PC-9 (cell line): ENCODE results near the gene RBFOX1. TPM values are rescaled to one million over a fixed set of nuclear protein-coding genes. Genes with fewer than 3 reads are reported as not detected.

Source experiments
- BruUV-seq: library from RNA; stranded (reverse); fragments of 400-500 nt; replicated peaks from 2 replicates; lab custom pipeline; 2021; lab: Mats Ljungman, UMichigan
- CTCF ChIA-PET: fragments of 300-600 bp; sonication (Branson Sonifier 250); formaldehyde crosslinking; loops from one replicate; lab custom pipeline; 2022; ENCODE audit warnings: antibody characterized with exemption; lab: Charles Lee
- POLR2A ChIA-PET: fragments of 300-600 bp; sonication (Branson Sonifier 250); formaldehyde crosslinking; loops from one replicate; lab custom pipeline; 2022; ENCODE audit warnings: antibody characterized with exemption; ENCODE audit not compliant: unreplicated experiment; lab: Charles Lee
- DNase-seq, 2 experiments: peaks; one replicate each; pipeline versions ENCODE4 v3.0.0 to v3.0.0-alpha.2; 2015 to 2022; ENCODE audit warnings: mixed read lengths in 1 of 2
- H2AFZ ChIP-seq: fragments of 200-600 bp; sonication (generic); 2 replicates; pipeline ENCODE4 v1.8.1; 2017; ENCODE audit warnings: antibody characterized with exemption
- H3F3A ChIP-seq: fragments of 200-600 bp; sonication (generic); 2 replicates; pipeline ENCODE4 v1.8.1; 2017; ENCODE audit warnings: antibody characterized with exemption, mild to moderate bottlenecking, low read depth; ENCODE audit not compliant: insufficient read depth
- H3K27ac ChIP-seq: fragments of 200-600 bp; sonication (generic); 2 replicates; pipeline ENCODE4 v1.6.1; 2016; ENCODE audit warnings: mixed run types
- H3K27me3 ChIP-seq: fragments of 200-600 bp; sonication (generic); 2 replicates; pipeline ENCODE4 v1.6.1; 2016; ENCODE audit warnings: low read depth, mixed run types; ENCODE audit not compliant: insufficient read depth
- H3K36me3 ChIP-seq: fragments of 200-600 bp; sonication (generic); 2 replicates; pipeline ENCODE4 v1.6.1; 2016; ENCODE audit warnings: low read depth, mixed run types
- H3K4me1 ChIP-seq: fragments of 200-600 bp; sonication (generic); replicated peaks from 2 replicates; pipeline ENCODE4 v1.6.1; 2016; ENCODE audit warnings: mixed run types; ENCODE audit not compliant: insufficient read depth
- H3K4me2 ChIP-seq: fragments of 200-600 bp; sonication (generic); 2 replicates; pipeline ENCODE4 v1.6.1; 2017; ENCODE audit warnings: mixed run types
- H3K4me3 ChIP-seq: fragments of 200-600 bp; sonication (generic); 2 replicates; pipeline ENCODE4 v1.6.1; 2016; ENCODE audit warnings: mixed run types
- H3K79me2 ChIP-seq: fragments of 200-600 bp; sonication (generic); 2 replicates; pipeline ENCODE4 v1.6.1; 2017; ENCODE audit warnings: low read depth, mixed run types
- H3K9me2 ChIP-seq: fragments of 200-600 bp; sonication (generic); 2 replicates; pipeline ENCODE4 v1.8.1; 2017; ENCODE audit warnings: mild to moderate bottlenecking; ENCODE audit not compliant: insufficient read depth
- H3K9me3 ChIP-seq: fragments of 200-600 bp; sonication (generic); 2 replicates; pipeline ENCODE4 v1.8.1; 2016; ENCODE audit warnings: low read depth; ENCODE audit not compliant: insufficient read depth
- H4K20me1 ChIP-seq: fragments of 200-600 bp; sonication (generic); 2 replicates; pipeline ENCODE4 v1.8.1; 2017; ENCODE audit not compliant: insufficient read depth
- CTCF ChIP-seq: fragments of 200-600 bp; sonication (generic); conservative IDR thresholded peaks from 2 replicates; pipeline ENCODE4 v1.6.1; 2017; ENCODE audit warnings: mixed run types, antibody characterized with exemption, mild to moderate bottlenecking, moderate library complexity
- EZH2 ChIP-seq: fragments of 200-600 bp; sonication (generic); IDR thresholded peaks from 2 replicates; pipeline ENCODE4 v1.8.0; 2017; ENCODE audit warnings: antibody characterized with exemption, low read depth
- intact Hi-C: fragments of 100-400 bp; cut with micrococcal nuclease; formaldehyde crosslinking; loops from one replicate; pipeline ENCODE4 v1.10.0; 2022; ENCODE audit not compliant: unreplicated experiment
- total RNA-seq: library from RNA; stranded (reverse); gene quantifications from 2 replicates; pipeline ENCODE4 v1.2.3, GENCODE V29; 2021

The RBFOX1 gene
- total RNA-seq, 1 experiment from 2014 or later = not detected

GRCh38 chr16:7742626-7743025 is 410.0 kb downstream of the RBFOX1 start:
- Histone ChIP-seq H3K27me3 (no peaks in the 10 kb centered on the region; the same call in 1 of the 2 replicates), H3K9me3 (no peaks in the 10 kb centered on the region), H3K4me2 (no peak overlapping the region), H3K4me3 (no peak overlapping the region), H2AFZ (no peak overlapping the region), H3F3A (no peaks in the 10 kb centered on the region), H3K4me1 (no peaks in the 10 kb centered on the region), H3K36me3 (no peaks in the 10 kb centered on the region), H4K20me1 (no peaks in the 10 kb centered on the region), H3K9me2 (no peaks in the 10 kb centered on the region), H3K79me2 (no peaks in the 10 kb centered on the region), H3K27ac (no peak overlapping the region)
- ChIA-PET POLR2A (no interaction called here), CTCF (no interaction called here)
- BruUV-seq = no TSS peak
- no peak for TF ChIP-seq EZH2
- TF ChIP-seq CTCF = no peak
- intact Hi-C loops = no loop called here
- no peak for DNase-seq

- Histone ChIP-seq H3K9me2 (no peaks in the 10 kb centered on the region; the same call in 1 of the 2 replicates), H3K4me1 (no peaks in the 10 kb centered on the region), H3K4me2 (no peak overlapping the region), H3K9me3 (no peaks in the 10 kb centered on the region), H3K4me3 (no peak overlapping the region), H3K36me3 (no peaks in the 10 kb centered on the region), H2AFZ (no peak overlapping the region), H3K79me2 (no peaks in the 10 kb centered on the region), H4K20me1 (0 out of 2 replicates have a peak, but pooled peaks cover 2% of the 10 kb centered on the region), H3F3A (no peaks in the 10 kb centered on the region), H3K27ac (no peak overlapping the region), H3K27me3 (no peaks in the 10 kb centered on the region; the same call in 1 of the 2 replicates)
- DNase-seq = no peak
- intact Hi-C loops = no loop called here
- BruUV-seq = no TSS peak
- TF ChIP-seq EZH2 (no peak), CTCF (no peak)
- ChIA-PET CTCF (no interaction called here), POLR2A (no interaction called here)
Measured at GRCh38 chr16:7744546-7745264, 412.1 kb downstream of the RBFOX1 start.

GRCh38 chr16:7745276-7745675 is 412.6 kb downstream of the RBFOX1 start:
- no peak overlapping the region for H2AFZ ChIP-seq
- H3K4me3 ChIP-seq = no peak overlapping the region
- H3K9me3 ChIP-seq = no peaks in the 10 kb centered on the region
- POLR2A ChIA-PET = no interaction called here
- no TSS peak for BruUV-seq
- CTCF ChIA-PET = no interaction called here
- intact Hi-C loops = no loop called here
- DNase-seq = no peak
- 0 out of 2 replicates have a peak, but pooled peaks cover 5% of the 10 kb centered on the region for H4K20me1 ChIP-seq
- TF ChIP-seq CTCF (no peak), EZH2 (no peak)
- H3F3A ChIP-seq = no peaks in the 10 kb centered on the region
- no peaks in the 10 kb centered on the region for H3K36me3 ChIP-seq
- no peaks in the 10 kb centered on the region for H3K4me1 ChIP-seq
- no peak overlapping the region for H3K27ac ChIP-seq
- no peaks in the 10 kb centered on the region; the same call in 1 of the 2 replicates for H3K9me2 ChIP-seq
- H3K79me2 ChIP-seq = no peaks in the 10 kb centered on the region
- no peak overlapping the region for H3K4me2 ChIP-seq
- no peaks in the 10 kb centered on the region; the same call in 1 of the 2 replicates for H3K27me3 ChIP-seq
